HepG2 (cell line): ENCODE results near the gene ATRAID. TPM values are rescaled to one million over a fixed set of nuclear protein-coding genes. Genes with fewer than 3 reads are reported as not detected.
A peak's percentile ranks its signal among the peaks of the same experiment; 100 is the strongest.

Source experiments
- ELF3 ChIP-seq: IDR thresholded peaks from 2 replicates; pipeline ENCODE4 v1.6.1; 2016; ENCODE audit warnings: missing genetic modification reagents, missing compliant biosample characterization
- FOXK1 ChIP-seq: sonication (generic); formaldehyde crosslinking; IDR thresholded peaks from 2 replicates; pipeline ENCODE4 v1.4.0; 2020; ENCODE audit warnings: low read depth, missing genetic modification reagents, borderline replicate concordance
- GATAD1 ChIP-seq: IDR thresholded peaks from 2 replicates; pipeline ENCODE4 v1.6.1; 2016; ENCODE audit warnings: missing genetic modification reagents, missing compliant biosample characterization
- SOX5 ChIP-seq: IDR thresholded peaks from 2 replicates; pipeline ENCODE4 v1.6.1; 2016; ENCODE audit warnings: borderline replicate concordance
- UBTF ChIP-seq: sonication (generic); formaldehyde crosslinking; IDR thresholded peaks from 2 replicates; pipeline ENCODE4 v1.4.0; 2020; ENCODE audit warnings: mild to moderate bottlenecking, missing genetic modification reagents
- ZBTB49 ChIP-seq: sonication (generic); formaldehyde crosslinking; IDR thresholded peaks from 2 replicates; pipeline ENCODE4 v1.4.0; 2020; ENCODE audit warnings: missing genetic modification reagents, borderline replicate concordance
- ZNF44 ChIP-seq: sonication (generic); formaldehyde crosslinking; IDR thresholded peaks from 2 replicates; pipeline ENCODE4 v1.5.1; 2020; ENCODE audit warnings: mild to moderate bottlenecking, missing genetic modification reagents
- ZNF724P ChIP-seq: sonication (generic); formaldehyde crosslinking; IDR thresholded peaks from 2 replicates; pipeline ENCODE4 v1.8.0; 2022; ENCODE audit warnings: missing genetic modification reagents, borderline replicate concordance
- ZNF75D ChIP-seq: sonication (generic); formaldehyde crosslinking; IDR thresholded peaks from 2 replicates; pipeline ENCODE4 v1.8.1; 2023; ENCODE audit warnings: missing genetic modification reagents, mild to moderate bottlenecking, borderline replicate concordance
- ZNF772 ChIP-seq: sonication (generic); formaldehyde crosslinking; IDR thresholded peaks from 2 replicates; pipeline ENCODE4 v1.5.0; 2020; ENCODE audit warnings: mild to moderate bottlenecking, missing genetic modification reagents
- ZNF773 ChIP-seq: sonication (generic); formaldehyde crosslinking; IDR thresholded peaks from 2 replicates; pipeline ENCODE4 v1.4.0; 2020; ENCODE audit warnings: missing genetic modification reagents, borderline replicate concordance
- ZSCAN20 ChIP-seq: sonication (generic); formaldehyde crosslinking; IDR thresholded peaks from 2 replicates; pipeline ENCODE4 v1.4.0; 2020; ENCODE audit warnings: missing genetic modification reagents, mild to moderate bottlenecking, borderline replicate concordance
- polyA plus RNA-seq, 8 experiments: library from polyadenylated mRNA; depleted of rRNA in 3 of 8; stranded (reverse) in 7 of 8; unstranded in 1 of 8; fragments of >200 nt; fragmentation: Illumina TruSeq in 4 of 8; extraction: Trizol in 4 of 8; gene quantifications; 2 replicates each; pipeline versions ENCODE4 v1.2.1 to v1.2.3, GENCODE V29; 2011 to 2016; ENCODE audit warnings: low read depth in 4 of 8, missing spikeins in 1 of 8, mixed read lengths in 1 of 8; ENCODE audit not compliant: insufficient read depth in 1 of 8
- total RNA-seq, 5 experiments: library from RNA; depleted of rRNA; stranded (reverse); fragments of >200 nt; fragmentation: Illumina TruSeq; extraction: Trizol; gene quantifications; 2 replicates each; pipeline ENCODE4 v1.2.3, GENCODE V29; 2016; ENCODE audit warnings: low read depth in 1 of 5
- TF ChIP-seq, protein P1 (sequence below): sonication (generic); formaldehyde crosslinking; IDR thresholded peaks from 2 replicates; pipeline ENCODE4 v1.5.0; 2020; ENCODE audit warnings: mild to moderate bottlenecking, missing genetic modification reagents
- TF ChIP-seq, protein P2 (sequence below): sonication (generic); formaldehyde crosslinking; IDR thresholded peaks from 2 replicates; pipeline ENCODE4 v1.5.1; 2020; ENCODE audit warnings: mild to moderate bottlenecking, missing genetic modification reagents

The ATRAID gene
- total and polyA plus RNA-seq, 2 of the 13 experiments (the other 11 are each of a cell fraction or from before 2014, with no cell fraction given), result 207 to 382 TPM

DNA sequence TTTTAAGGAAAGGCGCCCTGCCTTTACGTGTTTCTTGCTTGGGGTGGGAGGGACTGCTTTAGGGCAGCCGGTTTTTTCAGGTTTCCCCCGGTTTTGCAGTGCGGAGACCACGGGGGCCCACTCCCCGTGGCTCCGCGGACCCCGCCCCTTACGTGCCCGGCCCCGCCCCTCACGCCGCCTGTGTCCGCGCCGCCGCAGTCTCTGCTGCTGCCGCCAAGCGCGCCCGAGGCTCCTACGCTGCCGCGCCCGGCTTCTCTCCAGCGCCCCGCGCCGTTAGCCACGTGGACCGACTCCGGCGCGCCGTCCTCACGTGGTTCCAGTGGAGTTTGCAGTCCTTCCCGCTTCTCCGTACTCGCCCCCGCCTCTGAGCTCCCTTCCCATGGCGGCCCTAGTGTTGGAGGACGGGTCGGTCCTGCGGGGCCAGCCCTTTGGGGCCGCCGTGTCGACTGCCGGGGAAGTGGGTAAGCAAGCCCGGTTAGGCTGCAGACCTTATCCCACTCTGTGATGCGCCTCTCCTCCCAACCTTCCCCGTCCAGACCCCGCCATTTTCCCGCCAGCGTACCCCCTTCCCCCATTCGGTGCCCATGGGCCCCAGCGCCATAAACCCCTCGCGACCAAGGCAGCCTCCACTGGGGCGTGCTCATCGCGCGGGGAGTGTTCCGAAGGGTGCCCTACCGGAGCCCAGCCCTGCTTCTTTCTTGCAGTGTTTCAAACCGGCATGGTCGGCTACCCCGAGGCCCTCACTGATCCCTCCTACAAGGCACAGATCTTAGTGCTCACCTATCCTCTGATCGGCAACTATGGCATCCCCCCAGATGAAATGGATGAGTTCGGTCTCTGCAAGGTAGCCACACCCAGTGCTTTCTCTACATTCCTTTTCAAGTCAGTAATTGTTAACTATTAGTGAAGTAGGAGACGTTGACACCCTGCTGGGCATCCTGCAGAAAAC lies 5.6 kb downstream of the ATRAID start, which contains the start of gene CAD (continued):
- TF ChIP-seq ZNF724P (CRISPR knock-in tag), result no peak
- TF ChIP-seq, protein P1, sequence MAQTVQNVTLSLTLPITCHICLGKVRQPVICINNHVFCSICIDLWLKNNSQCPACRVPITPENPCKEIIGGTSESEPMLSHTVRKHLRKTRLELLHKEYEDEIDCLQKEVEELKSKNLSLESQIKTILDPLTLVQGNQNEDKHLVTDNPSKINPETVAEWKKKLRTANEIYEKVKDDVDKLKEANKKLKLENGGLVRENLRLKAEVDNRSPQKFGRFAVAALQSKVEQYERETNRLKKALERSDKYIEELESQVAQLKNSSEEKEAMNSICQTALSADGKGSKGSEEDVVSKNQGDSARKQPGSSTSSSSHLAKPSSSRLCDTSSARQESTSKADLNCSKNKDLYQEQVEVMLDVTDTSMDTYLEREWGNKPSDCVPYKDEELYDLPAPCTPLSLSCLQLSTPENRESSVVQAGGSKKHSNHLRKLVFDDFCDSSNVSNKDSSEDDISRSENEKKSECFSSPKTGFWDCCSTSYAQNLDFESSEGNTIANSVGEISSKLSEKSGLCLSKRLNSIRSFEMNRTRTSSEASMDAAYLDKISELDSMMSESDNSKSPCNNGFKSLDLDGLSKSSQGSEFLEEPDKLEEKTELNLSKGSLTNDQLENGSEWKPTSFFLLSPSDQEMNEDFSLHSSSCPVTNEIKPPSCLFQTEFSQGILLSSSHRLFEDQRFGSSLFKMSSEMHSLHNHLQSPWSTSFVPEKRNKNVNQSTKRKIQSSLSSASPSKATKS (CRISPR knock-in tag), result no peak
- TF ChIP-seq ZNF773 (CRISPR knock-in tag), result peak; percentile 77; the same call in 1 of the 2 replicates
- peak; percentile 44; the same call in 1 of the 2 replicates for TF ChIP-seq ZNF772 (CRISPR knock-in tag)
- no peak for TF ChIP-seq SOX5 (CRISPR knock-in tag)
- TF ChIP-seq ZNF44 (CRISPR knock-in tag), result no peak
- TF ChIP-seq ZNF75D (CRISPR knock-in tag), result no peak
- peak; percentile 52; the same call in 1 of the 2 replicates for TF ChIP-seq ZSCAN20 (CRISPR knock-in tag)
- TF ChIP-seq, protein P2, sequence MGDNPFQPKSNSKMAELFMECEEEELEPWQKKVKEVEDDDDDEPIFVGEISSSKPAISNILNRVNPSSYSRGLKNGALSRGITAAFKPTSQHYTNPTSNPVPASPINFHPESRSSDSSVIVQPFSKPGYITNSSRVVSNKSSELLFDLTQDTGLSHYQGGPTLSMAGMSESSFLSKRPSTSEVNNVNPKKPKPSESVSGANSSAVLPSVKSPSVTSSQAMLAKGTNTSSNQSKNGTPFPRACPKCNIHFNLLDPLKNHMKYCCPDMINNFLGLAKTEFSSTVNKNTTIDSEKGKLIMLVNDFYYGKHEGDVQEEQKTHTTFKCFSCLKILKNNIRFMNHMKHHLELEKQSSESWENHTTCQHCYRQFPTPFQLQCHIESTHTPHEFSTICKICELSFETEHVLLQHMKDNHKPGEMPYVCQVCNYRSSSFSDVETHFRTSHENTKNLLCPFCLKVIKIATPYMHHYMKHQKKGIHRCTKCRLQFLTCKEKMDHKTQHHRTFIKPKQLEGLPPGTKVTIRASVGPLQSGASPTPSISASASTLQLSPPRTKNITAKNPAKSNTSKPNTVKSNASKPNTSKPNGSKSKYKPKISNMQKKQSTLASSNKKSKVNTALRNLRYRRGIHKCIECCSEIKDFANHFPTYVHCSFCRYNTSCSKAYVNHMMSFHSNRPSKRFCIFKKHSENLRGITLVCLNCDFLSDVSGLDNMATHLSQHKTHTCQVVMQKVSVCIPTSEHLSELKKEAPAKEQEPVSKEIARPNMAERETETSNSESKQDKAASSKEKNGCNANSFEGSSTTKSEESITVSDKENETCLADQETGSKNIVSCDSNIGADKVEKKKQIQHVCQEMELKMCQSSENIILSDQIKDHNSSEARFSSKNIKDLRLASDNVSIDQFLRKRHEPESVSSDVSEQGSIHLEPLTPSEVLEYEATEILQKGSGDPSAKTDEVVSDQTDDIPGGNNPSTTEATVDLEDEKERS (CRISPR knock-in tag), result peak; percentile 62; the same call in 1 of the 2 replicates
- TF ChIP-seq UBTF (CRISPR knock-in tag), result peak; percentile 67
- peak; percentile 58; the same call in 1 of the 2 replicates for TF ChIP-seq GATAD1 (CRISPR knock-in tag)
- TF ChIP-seq ELF3 (CRISPR knock-in tag), result 0 out of 2 replicates have a peak, but pooled peaks have one; percentile 11
- no peak for TF ChIP-seq ZBTB49 (CRISPR knock-in tag)
- TF ChIP-seq FOXK1 (CRISPR knock-in tag), result no peak
